Measurements from ENCODE around the gene CCDC141. TPM values are rescaled to one million over a fixed set of nuclear protein-coding genes. Genes with fewer than 3 reads are reported as not detected.

CCDC141 gene
- total RNA-seq, 4 donors from 2014 or later = 4.3 to 8.1 (median 6.1) TPM

DNA sequence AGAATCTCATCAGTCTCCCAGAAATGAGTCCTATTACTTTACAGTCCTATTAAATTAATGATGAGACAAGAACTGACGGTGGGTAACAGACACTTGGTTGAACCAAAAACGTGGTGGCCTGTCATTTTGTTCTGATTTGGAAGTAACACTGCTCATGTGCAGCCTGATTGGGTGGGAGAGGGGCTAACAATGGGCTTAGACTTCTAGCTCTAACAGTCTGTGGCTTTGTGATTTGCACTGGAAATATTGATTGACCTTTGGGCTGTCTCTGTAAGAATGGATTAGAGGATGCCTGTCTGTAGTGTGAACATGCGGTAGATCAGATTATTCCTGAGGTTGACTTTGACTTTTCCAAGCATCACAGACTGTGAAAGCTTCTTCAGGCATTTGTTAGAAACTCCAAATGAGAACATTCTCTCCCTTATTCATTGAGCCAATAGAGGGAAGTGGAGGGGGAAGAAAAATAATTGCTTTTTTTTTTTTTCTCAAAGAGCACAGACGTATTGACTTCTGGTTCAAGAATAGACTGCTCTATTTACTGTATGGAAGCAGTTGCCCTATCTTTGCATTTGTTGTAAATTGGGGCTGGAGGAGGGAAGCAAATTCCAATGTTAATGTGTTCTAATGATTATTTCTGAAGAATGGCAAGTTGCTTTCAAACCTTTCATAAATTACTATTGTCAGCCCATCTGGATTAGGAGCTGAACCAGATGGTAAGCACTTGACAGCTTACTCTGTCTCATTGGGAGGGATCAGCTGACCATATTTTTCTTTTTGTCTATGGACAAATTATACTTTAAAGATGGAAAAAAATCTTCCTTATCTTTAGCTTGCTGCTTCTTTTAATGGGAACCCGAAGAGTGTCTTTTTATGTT is 156.9 kb downstream of the CCDC141 start:
- no peak overlapping the region for H3K27ac ChIP-seq
- H3K4me1 ChIP-seq = no peaks in the 10 kb centered on the region
- H3K27me3 ChIP-seq = no peaks in the 10 kb centered on the region
- no peaks in the 10 kb centered on the region for H3K36me3 ChIP-seq
- intact Hi-C loops (cut with DNase I) = no loop called here
- no peak for DNase-seq
- no peak overlapping the region for H3K4me3 ChIP-seq (replicated peaks in 1 of 3)
- no peaks in the 10 kb centered on the region for H3K9me3 ChIP-seq
- WGBS, 2 donors = 81 to 84% methylated on average over 5 of the region's 5 CpGs
- TF ChIP-seq POLR2A (IDR thresholded peaks at IDR 0.05) = no peak
- TF ChIP-seq, protein P1, sequence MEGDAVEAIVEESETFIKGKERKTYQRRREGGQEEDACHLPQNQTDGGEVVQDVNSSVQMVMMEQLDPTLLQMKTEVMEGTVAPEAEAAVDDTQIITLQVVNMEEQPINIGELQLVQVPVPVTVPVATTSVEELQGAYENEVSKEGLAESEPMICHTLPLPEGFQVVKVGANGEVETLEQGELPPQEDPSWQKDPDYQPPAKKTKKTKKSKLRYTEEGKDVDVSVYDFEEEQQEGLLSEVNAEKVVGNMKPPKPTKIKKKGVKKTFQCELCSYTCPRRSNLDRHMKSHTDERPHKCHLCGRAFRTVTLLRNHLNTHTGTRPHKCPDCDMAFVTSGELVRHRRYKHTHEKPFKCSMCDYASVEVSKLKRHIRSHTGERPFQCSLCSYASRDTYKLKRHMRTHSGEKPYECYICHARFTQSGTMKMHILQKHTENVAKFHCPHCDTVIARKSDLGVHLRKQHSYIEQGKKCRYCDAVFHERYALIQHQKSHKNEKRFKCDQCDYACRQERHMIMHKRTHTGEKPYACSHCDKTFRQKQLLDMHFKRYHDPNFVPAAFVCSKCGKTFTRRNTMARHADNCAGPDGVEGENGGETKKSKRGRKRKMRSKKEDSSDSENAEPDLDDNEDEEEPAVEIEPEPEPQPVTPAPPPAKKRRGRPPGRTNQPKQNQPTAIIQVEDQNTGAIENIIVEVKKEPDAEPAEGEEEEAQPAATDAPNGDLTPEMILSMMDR (IDR thresholded peaks at IDR 0.05) = no peak

DNA sequence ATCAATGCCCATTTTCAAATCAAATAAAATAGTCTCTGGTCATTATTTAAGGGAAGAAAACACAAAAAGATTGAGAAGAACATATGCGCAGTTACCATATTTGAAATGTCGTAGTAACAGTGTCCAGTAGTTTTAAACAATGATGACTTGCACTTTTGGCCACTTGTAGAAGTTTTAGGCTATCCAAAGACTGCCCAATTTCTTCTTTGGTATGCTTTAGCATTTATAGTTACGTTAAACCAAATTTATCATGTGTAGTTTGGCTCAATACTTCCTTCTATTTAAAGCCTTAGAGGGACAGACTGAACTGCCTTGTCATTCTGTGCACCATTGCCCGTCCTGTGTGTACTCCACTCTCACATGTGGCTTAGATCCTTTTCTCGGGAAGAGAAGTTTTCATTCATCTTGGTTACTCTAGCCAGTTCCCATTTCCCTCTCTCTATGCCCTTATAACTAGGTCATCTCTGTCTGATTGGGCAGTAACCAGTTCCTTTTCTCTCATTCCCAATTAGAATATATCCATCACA is 157.9 kb downstream of the CCDC141 start:
- Histone ChIP-seq H3K27me3 (no peaks in the 10 kb centered on the region), H3K4me1 (no peaks in the 10 kb centered on the region), H3K4me3 (replicated peaks in 1 of 3) (no peak overlapping the region), H3K9me3 (no peaks in the 10 kb centered on the region), H3K36me3 (no peaks in the 10 kb centered on the region), H3K27ac (no peak overlapping the region)
- WGBS, 2 donors = 84 to 86% methylated on average over 5 of the region's 5 CpGs
- intact Hi-C loops (cut with DNase I) = no loop called here
- TF ChIP-seq, protein P1 (IDR thresholded peaks at IDR 0.05) = no peak
- no peak for TF ChIP-seq POLR2A (IDR thresholded peaks at IDR 0.05)
- no peak for DNase-seq

DNA sequence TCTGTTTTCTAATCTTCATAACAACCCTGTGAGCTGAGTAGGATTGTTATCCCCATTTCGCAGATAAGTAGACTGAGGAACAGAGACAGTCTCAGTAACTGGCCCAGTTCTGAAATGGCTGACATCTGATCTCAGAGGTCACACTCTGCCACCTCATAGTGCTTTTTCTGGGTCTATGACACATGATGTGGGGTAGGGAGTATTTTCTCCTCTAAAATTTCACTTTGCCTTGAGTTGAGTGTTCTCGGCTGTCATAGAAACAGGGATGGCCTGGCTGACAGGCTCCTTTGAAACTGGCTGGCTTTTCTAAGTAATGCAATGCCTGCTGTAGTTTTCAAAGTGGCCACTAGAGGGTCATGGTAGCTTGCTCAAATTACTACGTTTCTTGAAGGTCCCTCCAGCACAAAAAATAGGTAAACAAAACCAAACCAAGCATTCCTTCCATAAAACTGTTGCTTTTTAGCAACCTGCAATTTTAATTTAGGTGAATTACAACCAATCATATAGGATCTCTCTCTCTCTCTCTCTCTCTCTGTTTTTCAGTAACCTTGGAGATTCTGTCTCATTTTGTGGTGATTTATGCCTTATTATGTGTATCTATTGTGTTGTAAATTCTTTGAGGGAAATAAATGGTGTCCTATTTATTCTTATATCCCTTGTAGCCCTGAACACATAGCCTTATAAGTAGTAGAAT is 158.5 kb downstream of the CCDC141 start:
- intact Hi-C loops (cut with DNase I) = no loop called here

DNA sequence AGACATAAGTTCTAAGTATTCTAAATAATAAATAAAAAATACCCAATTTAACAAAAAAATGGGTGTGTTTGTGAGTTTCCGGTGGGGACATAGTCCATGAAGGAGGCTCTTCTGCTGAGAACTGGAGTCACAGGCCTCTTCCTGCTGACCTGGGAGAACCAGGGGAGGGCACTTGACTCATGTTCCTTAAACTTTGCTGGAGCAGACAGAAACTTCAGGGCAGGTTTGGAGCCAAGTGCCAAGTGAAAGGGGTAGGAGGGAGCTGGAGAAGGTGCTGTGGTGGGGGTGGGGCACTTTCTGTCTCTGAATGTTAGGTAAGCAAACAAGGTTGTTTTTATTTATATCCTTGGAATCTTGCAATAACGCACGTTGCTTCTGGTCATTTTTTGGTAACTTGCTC is 163.9 kb downstream of the CCDC141 start:
- peak in 1 of 2 donors; percentile 11 for DNase-seq
- no peak for TF ChIP-seq POLR2A (IDR thresholded peaks at IDR 0.05)
- TF ChIP-seq, protein P1 (IDR thresholded peaks at IDR 0.05) = no peak
- Histone ChIP-seq H3K27ac (no peak overlapping the region), H3K27me3 (no peaks in the 10 kb centered on the region), H3K36me3 (no peaks in the 10 kb centered on the region), H3K9me3 (no peaks in the 10 kb centered on the region), H3K4me3 (replicated peaks in 1 of 3) (no peak overlapping the region), H3K4me1 (peaks cover 0 to 3% of the 10 kb centered on the region in 2 donors)
- WGBS, 2 donors = 62 to 72% methylated on average over 3 of the region's 3 CpGs
- intact Hi-C loops (cut with DNase I) = no loop called here

More for the DNA sequence above, 158.5 kb downstream of the CCDC141 start:
- H3K27me3 ChIP-seq = no peaks in the 10 kb centered on the region
- H3K27ac ChIP-seq = no peak overlapping the region
- H3K36me3 ChIP-seq = no peaks in the 10 kb centered on the region
- DNase-seq = peak; percentile 41 to 50
- H3K4me1 ChIP-seq = no peaks in the 10 kb centered on the region
- H3K4me3 ChIP-seq (replicated peaks in 1 of 3) = no peak overlapping the region
- 36 to 38% methylated on average over 3 of the region's 3 CpGs for WGBS, 2 donors
- H3K9me3 ChIP-seq = no peaks in the 10 kb centered on the region
- no peak for TF ChIP-seq POLR2A (IDR thresholded peaks at IDR 0.05)
- TF ChIP-seq, protein P1 (IDR thresholded peaks at IDR 0.05) = peak; percentile 64 to 98 (median 79)
